NCI-H1105 treated with DMSO at 0.1 percent for 48 hours (cell line): Measurements from ENCODE around the gene CDH4.
"Not testable (repeated sequence)": the region's sequence is repeated elsewhere in the genome, so short reads cannot be mapped to it uniquely, and the experiment has no call there.

Experiments used
- DNase-seq: peaks from one replicate; lab custom pipeline; 2025; lab: John Stamatoyannopoulos, UW

CDH4 gene

GRCh38 chr20:61979701-61980635 is 727.9 kb downstream of the CDH4 start:
- no peak for DNase-seq

- no peak for DNase-seq
Measured at GRCh38 chr20:61980647-61981583, 728.9 kb downstream of the CDH4 start.

GRCh38 chr20:61981691-61982090 is 729.6 kb downstream of the CDH4 start:
- DNase-seq: not testable (repeated sequence)

- no peak for DNase-seq
Measured at GRCh38 chr20:61982191-61982950, 730.3 kb downstream of the CDH4 start.

DNA sequence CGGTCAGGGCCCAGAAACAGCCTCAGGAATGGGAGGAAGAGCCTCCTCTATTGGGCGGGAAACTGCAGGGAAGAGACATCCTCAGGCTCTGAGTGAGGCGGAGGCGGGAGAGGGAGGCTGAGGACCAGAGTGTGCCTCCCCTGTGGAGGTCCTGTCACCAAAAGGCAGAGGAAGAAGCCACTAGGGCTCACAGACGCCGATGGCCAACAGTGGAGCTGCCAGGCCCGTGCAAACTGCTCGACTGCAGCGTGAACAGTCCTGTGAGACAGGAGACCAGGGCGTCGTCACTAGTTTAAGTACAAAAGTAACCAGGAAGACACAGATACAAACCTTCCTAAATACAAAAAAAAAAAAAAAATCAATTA is 730.9 kb downstream of the CDH4 start:
- DNase-seq: no peak

GRCh38 chr20:61983965-61984364 is 731.9 kb downstream of the CDH4 start:
- no peak for DNase-seq

- not testable (repeated sequence) for DNase-seq
Measured at GRCh38 chr20:61984431-61984830, 732.4 kb downstream of the CDH4 start.

- DNase-seq: no peak
Measured at GRCh38 chr20:61985096-61985495, 733.0 kb downstream of the CDH4 start.

DNA sequence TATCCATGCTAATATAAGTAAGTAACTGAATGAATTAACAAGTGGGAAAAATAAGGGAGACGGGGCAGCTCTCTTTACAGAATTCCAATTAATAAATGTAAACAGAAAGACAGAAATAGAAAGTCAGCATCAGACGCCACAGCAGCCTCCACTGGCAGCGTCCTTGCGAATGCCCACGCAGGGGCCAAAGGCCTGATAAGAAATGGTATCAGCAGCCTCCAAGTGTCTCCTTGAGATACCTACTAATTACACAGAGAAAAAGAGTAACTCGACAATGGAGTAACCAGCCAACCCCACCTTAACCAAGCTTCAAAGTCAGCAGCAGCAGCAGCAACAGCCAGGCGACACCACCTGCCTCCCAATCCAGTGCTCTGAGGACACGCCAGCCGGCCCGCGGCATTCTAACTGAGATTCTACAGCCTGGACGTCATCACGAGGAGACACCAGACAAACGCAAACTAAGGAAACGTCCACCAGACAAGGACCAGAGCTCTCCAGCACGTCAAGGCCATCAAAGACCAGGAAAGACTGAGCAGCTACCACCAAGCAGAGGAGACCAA is 734.8 kb downstream of the CDH4 start:
- no peak for DNase-seq

- no peak for DNase-seq
Measured at GRCh38 chr20:61988665-61989064, 736.6 kb downstream of the CDH4 start.

DNA sequence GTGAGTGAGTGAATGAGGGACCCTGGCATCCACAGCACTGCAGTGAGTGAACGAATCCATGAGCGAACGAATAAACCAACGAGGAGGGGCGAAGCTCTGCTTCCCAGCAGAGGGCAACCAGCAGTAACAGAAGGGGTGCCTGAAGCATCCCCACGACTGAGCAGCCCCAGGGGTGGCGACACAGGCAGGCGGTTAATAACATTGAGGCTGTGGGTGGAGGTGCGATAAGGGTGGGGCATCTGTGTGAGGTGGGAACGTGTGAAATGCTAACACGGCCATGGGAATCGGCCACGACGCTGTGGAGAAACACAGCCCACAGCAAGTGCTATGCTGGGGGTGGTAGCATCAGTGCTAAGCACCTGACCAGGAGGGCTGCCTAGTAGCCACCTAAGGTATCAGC is 737.7 kb downstream of the CDH4 start:
- no peak for DNase-seq
